ENCODE data around the gene TMTC2.
A peak's percentile ranks its signal among the peaks of the same experiment; 100 is the strongest.

The TMTC2 gene

GRCh38 chr12:82966001-82966559 is 279.4 kb downstream of the TMTC2 start:
- FAIRE-seq: no peak

GRCh38 chr12:82968631-82969367 is 282.1 kb downstream of the TMTC2 start:
- no peak for FAIRE-seq

GRCh38 chr12:82970614-82971013 is 283.9 kb downstream of the TMTC2 start:
- no peak for FAIRE-seq

GRCh38 chr12:82971584-82971983 is 284.9 kb downstream of the TMTC2 start:
- FAIRE-seq: no peak

- no peak for FAIRE-seq
These were observed 285.9 kb downstream of the TMTC2 start for GRCh38 chr12:82972624-82973023.

GRCh38 chr12:82973592-82973991 is 286.9 kb downstream of the TMTC2 start:
- FAIRE-seq: no peak

GRCh38 chr12:82981150-82981549 is 294.4 kb downstream of the TMTC2 start:
- no peak for FAIRE-seq

- no peak for FAIRE-seq
These were observed 307.4 kb downstream of the TMTC2 start for GRCh38 chr12:82994117-82994516.

GRCh38 chr12:82996168-82996812 is 309.6 kb downstream of the TMTC2 start:
- FAIRE-seq: no peak

GRCh38 chr12:82998509-82998908 is 311.8 kb downstream of the TMTC2 start:
- FAIRE-seq: peak; percentile 69

GRCh38 chr12:83003026-83003425 is 316.3 kb downstream of the TMTC2 start:
- FAIRE-seq: no peak

- no peak for FAIRE-seq
These were observed 319.0 kb downstream of the TMTC2 start for GRCh38 chr12:83005534-83006197.

- no peak for FAIRE-seq
These were observed 322.0 kb downstream of the TMTC2 start for GRCh38 chr12:83008703-83009102.

GRCh38 chr12:83010169-83010804 is 323.6 kb downstream of the TMTC2 start:
- FAIRE-seq: no peak

- FAIRE-seq: no peak
These were observed 328.9 kb downstream of the TMTC2 start for GRCh38 chr12:83015390-83016217.

GRCh38 chr12:83016218-83016835 is 329.6 kb downstream of the TMTC2 start:
- no peak for FAIRE-seq

- no peak for FAIRE-seq
These were observed 330.3 kb downstream of the TMTC2 start for GRCh38 chr12:83016991-83017390.

- no peak for FAIRE-seq
These were observed 331.4 kb downstream of the TMTC2 start for GRCh38 chr12:83018088-83018487.

- no peak for FAIRE-seq
These were observed 340.5 kb downstream of the TMTC2 start for GRCh38 chr12:83027021-83027723.

- FAIRE-seq: no peak
These were observed 344.5 kb downstream of the TMTC2 start for GRCh38 chr12:83031196-83031595.

GRCh38 chr12:83036847-83037246 is 350.1 kb downstream of the TMTC2 start:
- no peak for FAIRE-seq
